ENCODE data around the gene MPDZ.

GRCh38 chr9:13082796-13083195 lies 196.7 kb downstream of the MPDZ start:
- TF ChIP-seq CTCF (IDR thresholded peaks at IDR 0.05; ENCODE audit: low read depth, low read length) = no peak
- TF ChIP-seq EZH2phosphoT487 (IDR thresholded peaks at IDR 0.05; ENCODE audit: low read depth) = no peak

Measured in OCI-LY3 (cell line).